Right cardiac atrium (tissue), 5 donors: ENCODE data around the gene RHOV. TPM values are rescaled to one million over a fixed set of nuclear protein-coding genes. Genes with fewer than 3 reads are reported as not detected.

Experiments used
- ATAC-seq, 2 donors: fragments of 200-7000 bp; cut with Tn5 transposase; one replicate each; pipeline versions ENCODE4 v1.8.0 to v1.9.1; 2020; ENCODE audit warnings: moderate library complexity in 2 of 2, mild to moderate bottlenecking in 1 of 2
- DNase-seq, 3 donors: peaks; one replicate each; pipeline ENCODE4 v3.0.0-alpha.2; 2020
- H3K27ac ChIP-seq: one replicate; pipeline ENCODE4 v1.5.1; 2013; ENCODE audit warnings: mild to moderate bottlenecking, low read length, control low read depth, moderate library complexity
- H3K27me3 ChIP-seq: one replicate; pipeline ENCODE4 v1.6.1; 2013; ENCODE audit not compliant: control insufficient read depth, insufficient read depth
- H3K4me1 ChIP-seq: one replicate; pipeline ENCODE4 v1.6.1; 2013; ENCODE audit warnings: low read length; ENCODE audit not compliant: control insufficient read depth, insufficient read depth
- H3K4me3 ChIP-seq: one replicate; pipeline ENCODE4 v1.5.1; 2013; ENCODE audit warnings: low read length, control low read depth
- H3K9me3 ChIP-seq: one replicate; pipeline ENCODE4 v1.6.1; 2013; ENCODE audit warnings: low read length; ENCODE audit not compliant: control insufficient read depth
- WGBS: extraction: QIAGEN DNeasy Blood & Tissue Kit; methylation state at CpG from one replicate; pipeline ENCODE4 v1.1.7; 2013; 5-methylcytosine and 5-hydroxymethylcytosine counted together
- intact Hi-C, 4 donors: fragments of 100-400 bp; cut with DNase I; formaldehyde crosslinking; loops; one replicate each; pipeline versions ENCODE4 v1.11.0 to v1.14.0; 2022 to 2023
- polyA plus RNA-seq: library from polyadenylated mRNA; stranded (reverse); fragments of 200-250 nt; gene quantifications from one replicate; pipeline ENCODE4 v1.2.3, GENCODE V29; 2013
- total RNA-seq, 4 donors: library from RNA; stranded (reverse); fragmentation: NEBNext Ultra II Directional; extraction: Animal tissue kit (Norgen Biotek cat#: 25700); gene quantifications; one replicate each; pipeline ENCODE4 v1.2.1, GENCODE V29; 2021
- donor health status: healthy with polysubstance abuse.
- donor health status: DM: no; HTN: yes; CAD: no.
- donor health status: DM: no; HTN: no; CAD: no.
- donor health status: DM: no; HTN: yes; CAD: no; lungs with severe emphysema.
- donor health status: DM: yes; HTN: yes; CAD: no.

Gene RHOV
- total and polyA plus RNA-seq, 5 donors, result not detected

DNA sequence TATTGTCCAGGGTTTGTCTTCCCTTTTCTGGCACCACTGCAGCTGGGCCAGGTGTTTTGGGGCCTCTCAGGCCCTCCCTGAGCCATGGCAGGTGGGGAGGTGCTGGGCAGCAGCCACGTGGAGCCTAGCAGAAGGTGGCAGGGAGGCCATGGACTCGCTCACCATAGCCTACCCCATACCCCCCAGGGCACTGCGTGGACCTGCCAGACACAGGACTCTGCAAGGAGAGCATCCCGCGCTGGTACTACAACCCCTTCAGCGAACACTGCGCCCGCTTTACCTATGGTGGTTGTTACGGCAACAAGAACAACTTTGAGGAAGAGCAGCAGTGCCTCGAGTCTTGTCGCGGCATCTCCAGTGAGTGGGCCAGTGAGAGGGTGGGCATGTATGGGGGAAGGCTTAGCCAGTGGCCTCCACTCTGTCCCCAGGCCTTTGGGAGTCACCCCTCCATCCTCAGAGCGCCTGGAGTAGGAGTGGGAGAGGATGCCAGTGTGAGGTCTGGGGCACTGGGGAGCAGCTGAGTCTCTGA lies 18.3 kb downstream of the RHOV start:
- H3K9me3 ChIP-seq, result no peaks in the 10 kb centered on the region
- H3K4me1 ChIP-seq, result no peaks in the 10 kb centered on the region
- WGBS, result 84% methylated on average over 13 of the region's 13 CpGs
- H3K27me3 ChIP-seq, result no peaks in the 10 kb centered on the region
- ATAC-seq (no peak), DNase-seq (no peak)
- intact Hi-C loops, result loop anchor here in 2 of 4 donors (5.0 kb wide), 1 partner anchor 37 kb away; the partner anchor contains the start of gene VPS18 (in 2 of the 2)
- no peak overlapping the region for H3K4me3 ChIP-seq
- no peak overlapping the region for H3K27ac ChIP-seq

GRCh38 chr15:40854161-40854560 lies 19.9 kb downstream of the RHOV start:
- H3K9me3 ChIP-seq, result no peaks in the 10 kb centered on the region
- ATAC-seq (no peak), DNase-seq (no peak)
- no peaks in the 10 kb centered on the region for H3K4me1 ChIP-seq
- H3K27ac ChIP-seq, result no peak overlapping the region
- 51% methylated on average over 10 of the region's 10 CpGs for WGBS
- intact Hi-C loops, result loop anchor here in 1 of 4 donors (5.0 kb wide), 1 partner anchor 333 kb away; no protein-coding TSS in a partner anchor
- no peaks in the 10 kb centered on the region for H3K27me3 ChIP-seq
- no peak overlapping the region for H3K4me3 ChIP-seq

- Histone ChIP-seq H3K27me3 (no peaks in the 10 kb centered on the region), H3K9me3 (no peaks in the 10 kb centered on the region), H3K27ac (no peak overlapping the region), H3K4me3 (no peak overlapping the region), H3K4me1 (no peaks in the 10 kb centered on the region)
- WGBS, result 90% methylated on average over 16 of the region's 16 CpGs
- ATAC-seq (no peak), DNase-seq (no peak)
- intact Hi-C loops, result loop anchor here in 1 of 4 donors (5.0 kb wide), 1 partner anchor 334 kb away; no protein-coding TSS in a partner anchor
Measured at GRCh38 chr15:40853241-40853890, 20.7 kb downstream of the RHOV start.

DNA sequence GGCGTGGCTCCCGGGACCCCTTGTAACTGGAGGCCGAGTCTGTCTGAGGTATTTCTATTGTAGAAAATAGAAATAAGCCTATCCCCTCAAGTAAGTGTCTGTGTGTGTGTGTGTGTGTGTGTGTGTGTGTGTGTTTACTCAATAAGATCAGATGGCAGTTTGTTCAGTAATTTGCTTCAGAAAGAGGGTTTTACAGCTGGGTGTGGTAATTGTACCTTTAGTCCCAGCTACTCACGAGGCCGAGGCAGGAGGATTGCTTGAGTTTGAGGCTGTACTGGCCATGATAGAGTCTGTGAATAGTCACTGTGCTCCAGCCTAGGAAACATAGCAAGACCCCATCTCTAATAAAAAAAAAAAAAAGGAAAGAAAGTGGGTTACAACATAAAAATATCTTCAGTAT lies 21.5 kb downstream of the RHOV start:
- Histone ChIP-seq H3K27ac (no peak overlapping the region), H3K4me3 (no peak overlapping the region), H3K9me3 (no peaks in the 10 kb centered on the region), H3K27me3 (no peaks in the 10 kb centered on the region), H3K4me1 (no peaks in the 10 kb centered on the region)
- ATAC-seq (no peak), DNase-seq (no peak)
- intact Hi-C loops, result loop anchor here in 1 of 4 donors (5.0 kb wide), 1 partner anchor 335 kb away; no protein-coding TSS in a partner anchor
- WGBS, result 94% methylated on average over 5 of the region's 5 CpGs

DNA sequence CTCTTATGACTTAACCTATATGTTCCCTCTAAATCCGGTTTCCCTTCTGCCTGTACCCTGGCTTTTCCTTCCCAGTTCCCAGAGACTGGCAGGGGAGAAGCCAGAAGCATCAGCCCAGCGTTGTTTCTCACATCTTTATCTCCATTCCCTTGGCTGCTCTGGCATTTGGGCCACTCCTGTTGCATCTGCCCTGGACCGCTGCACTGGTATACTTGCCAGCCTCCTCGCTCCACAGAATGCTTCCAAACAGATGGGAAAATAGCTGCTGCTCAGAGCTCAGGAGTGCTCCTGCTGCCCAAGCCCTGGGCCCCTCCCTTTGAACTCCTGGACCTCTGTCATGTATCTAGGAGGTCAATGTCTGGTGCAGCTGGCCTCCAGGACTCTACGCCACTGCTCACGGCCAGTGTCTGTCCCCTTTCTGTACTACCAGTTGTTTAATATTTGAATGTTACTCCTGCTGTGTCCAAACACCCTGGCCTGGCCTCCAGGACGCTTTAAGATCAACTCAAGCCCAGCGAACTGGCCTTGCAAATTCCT lies 23.4 kb downstream of the RHOV start:
- DNase-seq, result no peak
- H3K9me3 ChIP-seq, result no peaks in the 10 kb centered on the region
- 84% methylated on average over 8 of the region's 8 CpGs for WGBS

DNA sequence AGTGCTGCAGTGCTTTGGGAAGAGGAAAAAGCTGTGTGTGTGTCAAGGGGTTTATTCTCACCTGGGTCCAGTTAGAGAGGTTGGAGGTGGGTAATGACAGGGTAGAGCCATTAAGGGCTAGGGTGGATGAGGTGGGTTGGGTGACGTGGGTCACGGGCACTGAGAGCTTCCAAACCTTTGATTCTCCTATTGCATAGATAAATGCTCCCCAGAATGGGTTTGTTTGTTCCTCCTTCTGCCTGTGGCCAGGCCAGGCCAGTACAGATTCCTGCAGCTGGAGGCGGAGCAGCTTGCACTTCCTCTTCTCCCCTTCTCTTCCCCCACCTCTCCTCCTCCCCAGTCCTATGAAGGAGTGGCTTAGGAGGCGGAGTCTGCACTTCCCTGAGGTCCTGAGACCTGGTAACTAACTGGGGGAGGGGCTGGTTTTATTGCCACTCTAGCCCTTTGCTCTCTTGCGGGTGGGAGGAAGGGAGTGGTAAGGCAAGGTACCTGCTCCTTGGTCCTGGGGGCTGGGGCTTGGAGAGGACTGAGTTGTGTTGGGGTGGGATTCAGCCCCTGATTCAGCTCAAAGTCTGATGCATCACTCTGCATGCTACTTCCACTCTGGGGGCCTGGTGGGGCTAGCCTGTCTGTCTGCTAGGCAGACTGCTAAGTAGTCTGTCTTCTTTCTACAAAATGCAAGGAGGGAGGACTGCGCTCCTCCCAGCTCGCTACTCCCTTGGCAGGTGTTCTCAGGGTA lies 26.6 kb downstream of the RHOV start:
- ATAC-seq, result peak; percentile 63 to 70

More for the DNA sequence above, 23.4 kb downstream of the RHOV start:
- Histone ChIP-seq H3K27ac (no peak overlapping the region), H3K4me1 (no peaks in the 10 kb centered on the region), H3K4me3 (no peak overlapping the region), H3K27me3 (no peaks in the 10 kb centered on the region)
- ATAC-seq, result no peak
- intact Hi-C loops, result loop anchor here in 1 of 4 donors (5.0 kb wide), 1 partner anchor 337 kb away; no protein-coding TSS in a partner anchor

GRCh38 chr15:40846841-40847222 lies 27.2 kb downstream of the RHOV start:
- peaks cover 2% of the 10 kb centered on the region for H3K4me1 ChIP-seq

More for the DNA sequence above, 26.6 kb downstream of the RHOV start:
- WGBS, result 74% methylated on average over 7 of the region's 7 CpGs
- peak; percentile 28 to 81 (median 74) for DNase-seq
- Histone ChIP-seq H3K9me3 (no peaks in the 10 kb centered on the region), H3K27me3 (no peaks in the 10 kb centered on the region), H3K27ac (no peak overlapping the region), H3K4me3 (no peak overlapping the region), H3K4me1 (peaks cover 2% of the 10 kb centered on the region)
- intact Hi-C loops, result no loop called here

DNA sequence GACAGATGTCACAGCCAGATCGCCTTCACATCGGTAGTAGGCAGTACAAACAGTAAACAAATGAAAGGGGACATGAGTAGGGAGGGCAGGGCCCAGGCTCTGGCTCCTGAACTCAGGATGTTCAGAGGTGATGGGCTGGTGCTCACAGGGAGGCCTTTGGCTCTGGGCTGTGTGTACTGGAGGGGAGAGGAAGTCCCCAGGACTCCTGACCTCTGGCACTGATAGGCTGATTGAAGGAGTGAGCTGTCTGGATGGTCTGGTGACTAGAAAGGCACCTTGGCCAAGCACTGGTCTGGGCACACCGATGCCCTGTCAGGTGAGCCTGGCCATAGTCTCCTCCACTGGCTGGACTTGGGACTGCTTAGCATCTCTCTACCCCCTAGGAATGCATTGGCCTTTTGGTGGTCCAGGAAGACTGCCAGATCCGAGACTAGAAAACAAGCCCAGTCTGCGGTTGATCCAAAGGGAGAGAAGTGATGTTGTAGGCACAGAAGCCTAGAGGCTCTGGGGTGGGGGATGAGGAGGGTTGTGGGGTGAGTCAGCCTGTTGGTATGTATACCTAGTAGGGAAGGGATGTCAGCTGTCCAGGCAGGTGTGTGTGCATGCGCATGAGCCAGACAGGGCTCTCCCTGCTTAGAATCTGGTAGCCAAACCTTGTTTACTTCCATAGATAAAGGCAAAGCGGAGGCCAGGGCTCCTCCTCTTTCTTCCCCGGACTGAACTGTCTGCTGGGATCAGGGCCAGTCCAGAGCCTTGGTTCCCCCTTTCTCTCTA lies 28.3 kb downstream of the RHOV start:
- 83% methylated on average over 8 of the region's 8 CpGs for WGBS
- no peak for DNase-seq
- H3K27ac ChIP-seq, result no peak overlapping the region
- H3K27me3 ChIP-seq, result no peaks in the 10 kb centered on the region
- peaks cover 2% of the 10 kb centered on the region for H3K4me1 ChIP-seq
- no peak overlapping the region for H3K4me3 ChIP-seq
- no peaks in the 10 kb centered on the region for H3K9me3 ChIP-seq
- intact Hi-C loops, result no loop called here
- no peak for ATAC-seq

More at GRCh38 chr15:40846841-40847222, 27.2 kb downstream of the RHOV start:
- ATAC-seq (no peak), DNase-seq (no peak)
- no peaks in the 10 kb centered on the region for H3K27me3 ChIP-seq
- H3K4me3 ChIP-seq, result no peak overlapping the region
- intact Hi-C loops, result no loop called here
- H3K27ac ChIP-seq, result no peak overlapping the region
- no peaks in the 10 kb centered on the region for H3K9me3 ChIP-seq

- no peak overlapping the region for H3K27ac ChIP-seq
- no peaks in the 10 kb centered on the region for H3K9me3 ChIP-seq
- ATAC-seq (no peak), DNase-seq (no peak)
- WGBS, result 55% methylated on average over 12 of the region's 12 CpGs
- peaks cover 2% of the 10 kb centered on the region for H3K4me1 ChIP-seq
- peak overlapping the region; percentile 41 for H3K4me3 ChIP-seq
- no peaks in the 10 kb centered on the region for H3K27me3 ChIP-seq
- intact Hi-C loops, result no loop called here
Measured at GRCh38 chr15:40845036-40845435, 29.0 kb downstream of the RHOV start.

DNA sequence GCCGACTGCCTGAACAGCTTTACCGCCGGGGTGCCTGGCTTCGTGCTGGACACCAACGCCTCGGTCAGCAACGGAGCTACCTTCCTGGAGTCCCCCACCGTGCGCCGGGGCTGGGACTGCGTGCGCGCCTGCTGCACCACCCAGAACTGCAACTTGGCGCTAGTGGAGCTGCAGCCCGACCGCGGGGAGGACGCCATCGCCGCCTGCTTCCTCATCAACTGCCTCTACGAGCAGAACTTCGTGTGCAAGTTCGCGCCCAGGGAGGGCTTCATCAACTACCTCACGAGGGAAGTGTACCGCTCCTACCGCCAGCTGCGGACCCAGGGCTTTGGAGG lies 29.4 kb downstream of the RHOV start:
- WGBS, result 2% methylated on average over 28 of the region's 28 CpGs
- intact Hi-C loops, result no loop called here
- Histone ChIP-seq H3K27me3 (no peaks in the 10 kb centered on the region), H3K27ac (no peak overlapping the region), H3K4me1 (peaks cover 2% of the 10 kb centered on the region), H3K9me3 (no peaks in the 10 kb centered on the region), H3K4me3 (peak overlapping the region; percentile 41)
- DNase-seq (peak in 2 of 3 donors; percentile 60 to 72), ATAC-seq (peak; percentile 38 to 53)
